Stimulated activated CD4-positive, alpha-beta T cell treated with anti-CD3 and anti-CD28 coated beads, Interleukin-2, amount 100 ng/mL, for 4 hours (primary cell): ENCODE data around the gene FRAS1.

Experiments
- DNase-seq: peaks from one replicate; pipeline ENCODE4 v3.0.0-alpha.2; 2020; ENCODE audit warnings: low read depth

FRAS1 gene

GRCh38 chr4:78370631-78371372 is 313.7 kb downstream of the FRAS1 start:
- DNase-seq, result no peak

GRCh38 chr4:78372355-78372988 is 315.3 kb downstream of the FRAS1 start:
- DNase-seq, result no peak

GRCh38 chr4:78377555-78377954 is 320.4 kb downstream of the FRAS1 start:
- DNase-seq, result no peak

GRCh38 chr4:78379040-78379439 is 321.9 kb downstream of the FRAS1 start:
- DNase-seq, result no peak

- no peak for DNase-seq
Observed at GRCh38 chr4:78379991-78380729, 323.0 kb downstream of the FRAS1 start.

- no peak for DNase-seq
Observed at GRCh38 chr4:78386679-78387078, 329.6 kb downstream of the FRAS1 start.

GRCh38 chr4:78395642-78396041 is 338.5 kb downstream of the FRAS1 start:
- DNase-seq, result no peak

- DNase-seq, result no peak
Observed at GRCh38 chr4:78396613-78397291, 339.6 kb downstream of the FRAS1 start.

GRCh38 chr4:78397292-78397630 is 340.1 kb downstream of the FRAS1 start:
- DNase-seq, result no peak

- DNase-seq, result no peak
Observed at GRCh38 chr4:78409612-78410202, 352.6 kb downstream of the FRAS1 start.

- no peak for DNase-seq
Observed at GRCh38 chr4:78410225-78410624, 353.1 kb downstream of the FRAS1 start.

GRCh38 chr4:78410676-78411075 is 353.6 kb downstream of the FRAS1 start:
- DNase-seq, result no peak

- no peak for DNase-seq
Observed at GRCh38 chr4:78414116-78414515, 357.0 kb downstream of the FRAS1 start.

- DNase-seq, result no peak
Observed at GRCh38 chr4:78417603-78418002, 360.5 kb downstream of the FRAS1 start.

- no peak for DNase-seq
Observed at GRCh38 chr4:78418406-78418805, 361.3 kb downstream of the FRAS1 start.

GRCh38 chr4:78423790-78424189 is 366.7 kb downstream of the FRAS1 start:
- DNase-seq, result no peak

GRCh38 chr4:78424461-78424860 is 367.3 kb downstream of the FRAS1 start:
- DNase-seq, result no peak

- DNase-seq, result no peak
Observed at GRCh38 chr4:78426972-78427371, 369.8 kb downstream of the FRAS1 start.

- DNase-seq, result no peak
Observed at GRCh38 chr4:78428996-78429395, 371.9 kb downstream of the FRAS1 start.

- no peak for DNase-seq
Observed at GRCh38 chr4:78432896-78433295, 375.8 kb downstream of the FRAS1 start.

GRCh38 chr4:78437608-78438088 is 380.5 kb downstream of the FRAS1 start:
- no peak for DNase-seq

GRCh38 chr4:78439328-78439727 is 382.2 kb downstream of the FRAS1 start:
- no peak for DNase-seq
